Measurements from ENCODE around the gene SULT1E1.

GRCh38 chr4:69855822-69856221 lies 4.1 kb downstream of the SULT1E1 start:
- no peak for TF ChIP-seq ZNF416 (CRISPR knock-in tag; IDR thresholded peaks at IDR 0.05)
- TF ChIP-seq, protein P1, sequence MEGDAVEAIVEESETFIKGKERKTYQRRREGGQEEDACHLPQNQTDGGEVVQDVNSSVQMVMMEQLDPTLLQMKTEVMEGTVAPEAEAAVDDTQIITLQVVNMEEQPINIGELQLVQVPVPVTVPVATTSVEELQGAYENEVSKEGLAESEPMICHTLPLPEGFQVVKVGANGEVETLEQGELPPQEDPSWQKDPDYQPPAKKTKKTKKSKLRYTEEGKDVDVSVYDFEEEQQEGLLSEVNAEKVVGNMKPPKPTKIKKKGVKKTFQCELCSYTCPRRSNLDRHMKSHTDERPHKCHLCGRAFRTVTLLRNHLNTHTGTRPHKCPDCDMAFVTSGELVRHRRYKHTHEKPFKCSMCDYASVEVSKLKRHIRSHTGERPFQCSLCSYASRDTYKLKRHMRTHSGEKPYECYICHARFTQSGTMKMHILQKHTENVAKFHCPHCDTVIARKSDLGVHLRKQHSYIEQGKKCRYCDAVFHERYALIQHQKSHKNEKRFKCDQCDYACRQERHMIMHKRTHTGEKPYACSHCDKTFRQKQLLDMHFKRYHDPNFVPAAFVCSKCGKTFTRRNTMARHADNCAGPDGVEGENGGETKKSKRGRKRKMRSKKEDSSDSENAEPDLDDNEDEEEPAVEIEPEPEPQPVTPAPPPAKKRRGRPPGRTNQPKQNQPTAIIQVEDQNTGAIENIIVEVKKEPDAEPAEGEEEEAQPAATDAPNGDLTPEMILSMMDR (IDR thresholded peaks at IDR 0.05): no peak
- TF ChIP-seq, protein P2, sequence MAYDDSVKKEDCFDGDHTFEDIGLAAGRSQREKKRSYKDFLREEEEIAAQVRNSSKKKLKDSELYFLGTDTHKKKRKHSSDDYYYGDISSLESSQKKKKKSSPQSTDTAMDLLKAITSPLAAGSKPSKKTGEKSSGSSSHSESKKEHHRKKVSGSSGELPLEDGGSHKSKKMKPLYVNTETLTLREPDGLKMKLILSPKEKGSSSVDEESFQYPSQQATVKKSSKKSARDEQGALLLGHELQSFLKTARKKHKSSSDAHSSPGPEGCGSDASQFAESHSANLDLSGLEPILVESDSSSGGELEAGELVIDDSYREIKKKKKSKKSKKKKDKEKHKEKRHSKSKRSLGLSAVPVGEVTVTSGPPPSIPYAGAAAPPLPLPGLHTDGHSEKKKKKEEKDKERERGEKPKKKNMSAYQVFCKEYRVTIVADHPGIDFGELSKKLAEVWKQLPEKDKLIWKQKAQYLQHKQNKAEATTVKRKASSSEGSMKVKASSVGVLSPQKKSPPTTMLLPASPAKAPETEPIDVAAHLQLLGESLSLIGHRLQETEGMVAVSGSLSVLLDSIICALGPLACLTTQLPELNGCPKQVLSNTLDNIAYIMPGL (CRISPR knock-in tag; IDR thresholded peaks at IDR 0.05): no peak
- TF ChIP-seq AFF4 (CRISPR knock-in tag; IDR thresholded peaks at IDR 0.05; ENCODE audit: borderline replicate concordance): no peak
- no peak for TF ChIP-seq ZNF317 (CRISPR knock-in tag; IDR thresholded peaks at IDR 0.05; ENCODE audit: borderline replicate concordance, low read depth)
- no peak for TF ChIP-seq ZNF425 (CRISPR knock-in tag; conservative IDR thresholded peaks at IDR 0.05)
- TF ChIP-seq SOX15 (CRISPR knock-in tag; IDR thresholded peaks at IDR 0.05): no peak
- no peak for TF ChIP-seq FOXP1 (CRISPR knock-in tag; IDR thresholded peaks at IDR 0.05; ENCODE audit: borderline replicate concordance)
- no peak for TF ChIP-seq GABPB1 (CRISPR knock-in tag; IDR thresholded peaks at IDR 0.05)
- TF ChIP-seq MAX (CRISPR knock-in tag; IDR thresholded peaks at IDR 0.05): no peak
- TF ChIP-seq ATF2 (CRISPR knock-in tag; IDR thresholded peaks at IDR 0.05; ENCODE audit: borderline replicate concordance, low read depth): no peak
- no peak for TF ChIP-seq CBFB (CRISPR knock-in tag; IDR thresholded peaks at IDR 0.05; ENCODE audit: low read depth)
- TF ChIP-seq NFYB (CRISPR knock-in tag; conservative IDR thresholded peaks at IDR 0.05; ENCODE audit: low read depth): no peak
